ENCODE data around the gene BRIP1.
A peak's percentile ranks its signal among the peaks of the same experiment; 100 is the strongest.

The BRIP1 gene

GRCh38 chr17:61648587-61648986, 214.7 kb downstream of the BRIP1 start:
- no peak for DNase-seq

- no peak for DNase-seq
These were observed 216.3 kb downstream of the BRIP1 start for GRCh38 chr17:61647047-61647446.

- no peak for DNase-seq
These were observed 216.8 kb downstream of the BRIP1 start for GRCh38 chr17:61646482-61646881.

- no peak for DNase-seq
These were observed 217.4 kb downstream of the BRIP1 start for GRCh38 chr17:61645920-61646319.

GRCh38 chr17:61644800-61645774, 218.2 kb downstream of the BRIP1 start:
- DNase-seq, result no peak

- DNase-seq, result no peak
These were observed 220.6 kb downstream of the BRIP1 start for GRCh38 chr17:61642768-61643167.

GRCh38 chr17:61641715-61642114, 221.6 kb downstream of the BRIP1 start:
- DNase-seq, result no peak

GRCh38 chr17:61641084-61641483, 222.2 kb downstream of the BRIP1 start:
- no peak for DNase-seq

GRCh38 chr17:61639818-61640217, 223.5 kb downstream of the BRIP1 start:
- no peak for DNase-seq

GRCh38 chr17:61638087-61638486, 225.2 kb downstream of the BRIP1 start:
- DNase-seq, result no peak

GRCh38 chr17:61635913-61636432, 227.4 kb downstream of the BRIP1 start:
- DNase-seq, result peak; percentile 43

- DNase-seq, result no peak
These were observed 228.3 kb downstream of the BRIP1 start for GRCh38 chr17:61634942-61635538.

GRCh38 chr17:61634011-61634539, 229.3 kb downstream of the BRIP1 start:
- DNase-seq, result no peak

- no peak for DNase-seq
These were observed 230.5 kb downstream of the BRIP1 start for GRCh38 chr17:61632826-61633225.

GRCh38 chr17:61631800-61632199, 231.5 kb downstream of the BRIP1 start:
- DNase-seq, result no peak
